Measurements from ENCODE around the gene RIMOC1.
"Not testable (repeated sequence)": the region's sequence is repeated elsewhere in the genome, so short reads cannot be mapped to it uniquely, and the experiment has no call there.

The RIMOC1 gene

DNA sequence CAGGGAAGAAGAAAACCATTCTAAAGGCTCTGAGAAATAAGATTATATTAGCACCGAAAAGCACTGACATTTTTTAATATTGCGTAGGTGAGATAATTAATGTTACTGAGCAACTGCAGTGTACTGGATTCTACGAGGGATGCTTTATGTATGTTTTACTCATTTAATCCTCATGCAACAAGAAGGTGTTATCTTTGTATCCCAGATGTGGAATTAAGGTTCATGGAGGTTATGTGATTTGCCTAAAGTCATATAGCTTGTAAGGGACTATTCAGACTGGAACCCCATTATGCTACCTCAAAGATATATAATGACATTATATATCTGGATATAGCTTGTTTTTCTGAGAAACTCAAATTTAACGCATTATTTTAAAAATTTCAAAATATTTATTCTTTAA lies 23.5 kb downstream of the RIMOC1 start:
- in situ Hi-C loops (cut with HindIII; ENCODE audit: low pct_ligation_motif_present, low sequenced_read_pairs): no loop called here
- no peak for TF ChIP-seq CTCF (IDR thresholded peaks at IDR 0.05; ENCODE audit: low read depth, low read length, missing control alignments)
- H3K27me3 ChIP-seq (replicated peaks): no peaks in the 10 kb centered on the region
- H3K27ac ChIP-seq: no peak overlapping the region
- H3K36me3 ChIP-seq (replicated peaks): no peaks in the 10 kb centered on the region
- DNase-seq: no peak
- H3K4me3 ChIP-seq (ENCODE audit: low read depth, low read length): no peak overlapping the region

DNA sequence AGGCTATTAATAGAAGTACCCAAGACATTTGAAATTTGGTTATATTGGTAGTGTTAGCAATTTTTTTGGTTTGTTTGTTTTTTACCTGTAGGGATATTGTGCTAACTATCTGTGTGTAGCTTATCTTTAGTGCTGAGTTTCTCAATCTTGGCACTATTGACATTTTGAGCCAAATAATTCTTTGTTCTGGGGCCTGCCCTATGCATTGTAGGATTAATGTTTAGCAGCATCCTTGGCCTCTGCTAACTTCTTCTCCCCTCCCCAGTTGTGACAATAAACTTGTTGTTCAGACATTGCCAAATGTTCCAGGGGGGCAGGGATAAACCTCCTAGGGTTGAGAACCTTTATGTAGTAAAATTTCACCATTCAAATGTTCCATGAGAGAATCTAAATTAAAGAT lies 24.9 kb downstream of the RIMOC1 start:
- TF ChIP-seq CTCF (IDR thresholded peaks at IDR 0.05; ENCODE audit: low read depth, low read length, missing control alignments): no peak
- Histone ChIP-seq H3K27me3 (replicated peaks) (no peaks in the 10 kb centered on the region), H3K36me3 (replicated peaks) (no peaks in the 10 kb centered on the region), H3K27ac (no peak overlapping the region), H3K4me3 (ENCODE audit: low read depth, low read length) (no peak overlapping the region)
- no peak for DNase-seq
- in situ Hi-C loops (cut with HindIII; ENCODE audit: low pct_ligation_motif_present, low sequenced_read_pairs): no loop called here

GRCh38 chr5:41932770-41933169 lies 28.6 kb downstream of the RIMOC1 start:
- Histone ChIP-seq H3K27me3 (replicated peaks) (no peaks in the 10 kb centered on the region), H3K27ac (no peak overlapping the region), H3K4me3 (ENCODE audit: low read depth, low read length) (no peak overlapping the region), H3K36me3 (replicated peaks) (no peaks in the 10 kb centered on the region)
- in situ Hi-C loops (cut with HindIII; ENCODE audit: low pct_ligation_motif_present, low sequenced_read_pairs): no loop called here
- no peak for TF ChIP-seq CTCF (IDR thresholded peaks at IDR 0.05; ENCODE audit: low read depth, low read length, missing control alignments)
- no peak for DNase-seq

- in situ Hi-C loops (cut with HindIII; ENCODE audit: low pct_ligation_motif_present, low sequenced_read_pairs): no loop called here
- H3K27me3 ChIP-seq (replicated peaks): no peaks in the 10 kb centered on the region
- DNase-seq: no peak
- no peak overlapping the region for H3K4me3 ChIP-seq (ENCODE audit: low read depth, low read length)
- no peaks in the 10 kb centered on the region for H3K36me3 ChIP-seq (replicated peaks)
- TF ChIP-seq CTCF (IDR thresholded peaks at IDR 0.05; ENCODE audit: low read depth, low read length, missing control alignments): no peak
- H3K27ac ChIP-seq: no peak overlapping the region
Measured at GRCh38 chr5:41935544-41935943, 31.4 kb downstream of the RIMOC1 start.

- no peak overlapping the region for H3K27ac ChIP-seq
- no peaks in the 10 kb centered on the region for H3K36me3 ChIP-seq (replicated peaks)
- DNase-seq: no peak
- H3K27me3 ChIP-seq (replicated peaks): no peaks in the 10 kb centered on the region
- in situ Hi-C loops (cut with HindIII; ENCODE audit: low pct_ligation_motif_present, low sequenced_read_pairs): no loop called here
- TF ChIP-seq CTCF (IDR thresholded peaks at IDR 0.05; ENCODE audit: low read depth, low read length, missing control alignments): no peak
- H3K4me3 ChIP-seq (ENCODE audit: low read depth, low read length): no peak overlapping the region
Measured at GRCh38 chr5:41940641-41941040, 36.5 kb downstream of the RIMOC1 start.

GRCh38 chr5:41945332-41945955 lies 41.3 kb downstream of the RIMOC1 start:
- DNase-seq; in situ Hi-C loops (cut with HindIII; ENCODE audit: low pct_ligation_motif_present, low sequenced_read_pairs); H3K4me3 ChIP-seq (ENCODE audit: low read depth, low read length); H3K27ac ChIP-seq; H3K27me3 ChIP-seq (replicated peaks); H3K36me3 ChIP-seq (replicated peaks): not testable (repeated sequence)
